Esophagus squamous epithelium (tissue), 5 donors: ENCODE measurements around the gene SLC12A9. TPM values are rescaled to one million over a fixed set of nuclear protein-coding genes. Genes with fewer than 3 reads are reported as not detected.

ENCODE experiments used
- DNase-seq: peaks from one replicate; lab custom pipeline; 2025; lab: John Stamatoyannopoulos, UW
- H3K27ac ChIP-seq, 4 donors: fragments of 200-600 bp; sonication (generic); one replicate each; pipeline ENCODE4 v1.5.1; 2016 to 2019; ENCODE audit warnings: mild to moderate bottlenecking in 1 of 4
- H3K27me3 ChIP-seq, 4 donors: fragments of 200-600 bp; sonication (generic); 1 replicate in 3 of 4; 2 replicates in 1 of 4; pipeline versions ENCODE4 v1.5.1 to v1.6.0; 2017 to 2021; ENCODE audit warnings: antibody characterized with exemption in 1 of 4
- H3K36me3 ChIP-seq, 3 donors: fragments of 200-600 bp; sonication (generic); one replicate each; pipeline ENCODE4 v1.5.1; 2016 to 2019
- H3K4me1 ChIP-seq, 3 donors: fragments of 200-600 bp; sonication (generic); one replicate each; pipeline ENCODE4 v1.5.1; 2017 to 2019
- H3K4me3 ChIP-seq, 4 donors: fragments of 200-600 bp; sonication (generic); 1 replicate in 3 of 4; 2 replicates in 1 of 4; pipeline ENCODE4 v1.5.1; 2016 to 2019; ENCODE audit warnings: mild to moderate bottlenecking in 2 of 4, moderate library complexity in 1 of 4
- H3K9me3 ChIP-seq, 3 donors: fragments of 200-600 bp; sonication (generic); one replicate each; pipeline ENCODE4 v1.5.1; 2016 to 2019
- CTCF ChIP-seq, 6 experiments: fragments of 450-650 bp in 4 of 6; fragments of 200-600 bp in 2 of 6; sonication (generic) in 2 of 6; IDR thresholded peaks; one replicate each; pipeline ENCODE4 v1.5.1; 2016 to 2019; ENCODE audit warnings: antibody characterized with exemption in 6 of 6, mild to moderate bottlenecking in 4 of 6, moderate library complexity in 4 of 6
- POLR2A ChIP-seq, 4 donors: fragments of 450-650 bp; IDR thresholded peaks; one replicate each; pipeline ENCODE4 v1.6.1; 2017; ENCODE audit warnings: antibody characterized with exemption in 4 of 4, mild to moderate bottlenecking in 4 of 4, moderate library complexity in 3 of 4
- WGBS, 2 donors: methylation state at CpG; one replicate each; pipeline ENCODE4 v1.1.5; 2018; 5-methylcytosine and 5-hydroxymethylcytosine counted together
- intact Hi-C: fragments of 100-400 bp; cut with DNase I; formaldehyde crosslinking; loops from one replicate; pipeline ENCODE4 v1.15.0; 2022
- total RNA-seq, 4 donors: library from RNA; depleted of rRNA; stranded (reverse); fragments of >200 nt; gene quantifications; one replicate each; pipeline ENCODE4 v1.1.0, GENCODE V29; 2016
- donor health status: DM: yes; HTN: yes; CAD: no.

SLC12A9 gene
- total RNA-seq: 10 to 100 TPM in 3 of 4 donors, 1 to 10 TPM in 1; 9.9 to 19.6 (median 17.3) TPM

GRCh38 chr7:100852048-100852872, at the start of gene SLC12A9:
TSS of gene SLC12A9 (plus strand) at chr7:100852713. CDS start at chr7:100854198, 1,485 bp downstream.
- peaks cover 17 to 34% (median 18%) of the 10 kb centered on the region in 3 donors for H3K4me1 ChIP-seq
- peak; percentile 52 for DNase-seq
- peak within 1 kb of the TSS; percentile 70 to 87 (median 80) for H3K27ac ChIP-seq
- intact Hi-C loops: loop anchor here (5.0 kb wide), 1 partner anchor 55 kb away; no protein-coding TSS in a partner anchor
- peak within 1 kb of the TSS; percentile 62 to 91 (median 80) for H3K4me3 ChIP-seq
- no peaks in the 10 kb centered on the region for H3K9me3 ChIP-seq
- no peaks in the 10 kb centered on the region for H3K27me3 ChIP-seq
- TF ChIP-seq POLR2A (IDR thresholded peaks at IDR 0.05) (peak in 2 of 4 donors; percentile 31 to 60), CTCF (IDR thresholded peaks at IDR 0.05) (peak; percentile 88 to 95 (median 92))
- peaks cover 0 to 23% (median 0%) of the 10 kb centered on the region in 3 donors for H3K36me3 ChIP-seq
- WGBS, 2 donors: 0% methylated on average over 21 of the region's 71 CpGs; no CpG with 5 or more reads in 1 of the 2 donors

DNA sequence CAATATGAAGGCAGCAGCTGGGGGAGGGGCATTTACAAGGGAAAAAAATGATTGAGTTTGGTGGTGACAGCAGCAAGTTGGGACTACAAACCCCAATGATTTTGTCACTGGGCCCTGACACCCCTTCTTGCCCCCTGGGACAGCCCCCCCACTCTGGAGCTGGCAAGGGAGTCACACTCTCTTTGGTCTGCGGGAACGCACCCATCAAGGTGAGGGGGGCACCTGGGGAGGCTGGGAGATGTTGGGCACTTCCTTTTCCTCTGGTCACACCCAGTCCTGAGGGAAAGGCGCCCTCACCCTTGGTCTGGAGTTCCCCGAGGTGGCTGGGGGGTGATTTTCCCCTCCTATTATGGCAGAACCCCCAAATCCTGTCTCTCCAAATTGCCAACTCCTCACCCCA, 49.6 kb upstream of the SLC12A9 start:
- H3K36me3 ChIP-seq: peaks cover 19 to 37% (median 29%) of the 10 kb centered on the region in 3 donors
- TF ChIP-seq CTCF (IDR thresholded peaks at IDR 0.05) (no peak), POLR2A (IDR thresholded peaks at IDR 0.05) (no peak)
- no peak for DNase-seq
- no peaks in the 10 kb centered on the region for H3K27me3 ChIP-seq
- peak overlapping the region in 2 of 4 donors; percentile 11 to 41 for H3K4me3 ChIP-seq
- H3K9me3 ChIP-seq: no peaks in the 10 kb centered on the region
- WGBS, 2 donors: 20 to 33% methylated on average over 1 of the region's 4 CpGs
- peak overlapping the region; percentile 58 to 85 (median 81) for H3K27ac ChIP-seq
- peaks cover 10 to 71% (median 28%) of the 10 kb centered on the region in 3 donors for H3K4me1 ChIP-seq
- intact Hi-C loops: no loop called here

- Histone ChIP-seq H3K4me3 (peak overlapping the region in 2 of 4 donors; percentile 11 to 41), H3K27me3 (no peaks in the 10 kb centered on the region), H3K36me3 (peaks cover 23 to 43% (median 29%) of the 10 kb centered on the region in 3 donors), H3K9me3 (no peaks in the 10 kb centered on the region), H3K27ac (peak overlapping the region; percentile 58 to 85 (median 81)), H3K4me1 (peaks cover 14 to 77% (median 33%) of the 10 kb centered on the region in 3 donors)
- 19 to 21% methylated on average over 7 to 14 of the region's 19 CpGs for WGBS, 2 donors
- peak; percentile 24 for DNase-seq
- TF ChIP-seq POLR2A (IDR thresholded peaks at IDR 0.05): peak in 1 of 4 donors; percentile 32
- TF ChIP-seq CTCF (IDR thresholded peaks at IDR 0.05): no peak
- intact Hi-C loops: no loop called here
Measured at GRCh38 chr7:100803398-100804161, 48.9 kb upstream of the SLC12A9 start.

GRCh38 chr7:100804681-100805431, 47.7 kb upstream of the SLC12A9 start:
- 72 to 90% methylated on average over 14 to 15 of the region's 22 CpGs for WGBS, 2 donors
- Histone ChIP-seq H3K4me1 (peaks cover 20 to 72% (median 34%) of the 10 kb centered on the region in 3 donors), H3K27ac (peak overlapping the region; percentile 36 to 86 (median 81)), H3K36me3 (peaks cover 29 to 56% (median 36%) of the 10 kb centered on the region in 3 donors), H3K4me3 (no peak overlapping the region), H3K27me3 (no peaks in the 10 kb centered on the region), H3K9me3 (no peaks in the 10 kb centered on the region)
- intact Hi-C loops: no loop called here
- TF ChIP-seq CTCF (IDR thresholded peaks at IDR 0.05): no peak
- no peak for TF ChIP-seq POLR2A (IDR thresholded peaks at IDR 0.05)
- DNase-seq: no peak
